Upper lobe of left lung (tissue), 4 donors: ENCODE data around the gene PITPNM1.

Source experiments
- CTCF ChIP-seq, 6 experiments: fragments of 450-650 bp in 4 of 6; fragments of 200-600 bp in 2 of 6; sonication (generic) in 2 of 6; IDR thresholded peaks; one replicate each; pipeline ENCODE4 v1.5.1; 2016 to 2019; ENCODE audit warnings: antibody characterized with exemption in 6 of 6
- POLR2AphosphoS5 ChIP-seq, 2 donors: sonication (generic); formaldehyde crosslinking; IDR thresholded peaks; one replicate each; pipeline ENCODE4 v1.5.1; 2017; ENCODE audit warnings: antibody characterized with exemption in 2 of 2

GRCh38 chr11:67453816-67454732 lies 51.1 kb downstream of the PITPNM1 start:
- TF ChIP-seq CTCF (IDR thresholded peaks at IDR 0.05) (no peak), POLR2AphosphoS5 (IDR thresholded peaks at IDR 0.05) (no peak)
